ENCODE data around the gene TMEM266. TPM values are rescaled to one million over a fixed set of nuclear protein-coding genes. Genes with fewer than 3 reads are reported as not detected.
A peak's percentile ranks its signal among the peaks of the same experiment; 100 is the strongest.

TMEM266 gene
- total and polyA plus RNA-seq, 2 experiments from 2014 or later: 0.42 to 5.0 TPM

DNA sequence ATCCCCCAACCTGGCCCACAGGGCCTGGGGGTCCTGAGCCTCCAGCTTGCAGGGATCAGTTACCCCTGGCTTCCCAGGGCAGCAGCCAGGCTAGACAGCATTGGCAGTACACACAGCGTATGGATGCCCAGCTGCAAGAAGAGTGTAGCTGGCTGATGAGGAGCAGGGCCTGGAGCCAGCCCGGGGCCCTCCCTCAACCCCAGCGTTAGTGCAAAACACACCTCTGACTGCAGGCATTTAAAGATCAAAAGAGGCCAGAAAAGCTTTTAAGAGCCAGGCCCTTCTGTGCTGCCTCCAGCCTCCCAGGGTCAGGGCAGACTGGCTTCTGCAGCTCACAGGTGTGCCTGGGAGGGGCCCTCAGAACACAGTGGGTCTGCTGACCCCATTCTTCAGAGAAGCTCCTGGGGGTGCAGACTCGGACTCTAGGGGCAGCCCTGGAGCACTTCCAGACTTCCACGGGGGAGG lies 140.9 kb downstream of the TMEM266 start:
- H3K4me3 Mint-ChIP-seq: no peak overlapping the region
- Histone ChIP-seq H3F3A (replicated peaks; ENCODE audit: low read depth) (no peaks in the 10 kb centered on the region), H3K4me1 (ENCODE audit: insufficient read depth) (no peaks in the 10 kb centered on the region), H2AFZ (no peak overlapping the region), H3K36me3 (ENCODE audit: insufficient read depth) (no peaks in the 10 kb centered on the region), H3K4me2 (no peak overlapping the region), H3K9me2 (ENCODE audit: insufficient read depth) (no peaks in the 10 kb centered on the region), H3K27ac (ENCODE audit: low read depth) (no peak overlapping the region), H4K20me1 (replicated peaks; ENCODE audit: insufficient read depth) (no peaks in the 10 kb centered on the region), H3K79me2 (replicated peaks; ENCODE audit: insufficient read depth) (no peaks in the 10 kb centered on the region), H3K4me3 (no peak overlapping the region), H3K27me3 (ENCODE audit: insufficient read depth) (no peaks in the 10 kb centered on the region)
- no peaks in the 10 kb centered on the region for H3K9me3 Mint-ChIP-seq
- peaks cover 9% of the 10 kb centered on the region for H3K27me3 Mint-ChIP-seq (ENCODE audit: insufficient read depth, low read depth, poor library complexity)
- no peaks in the 10 kb centered on the region for H3K36me3 Mint-ChIP-seq (ENCODE audit: low read depth)
- ATAC-seq: no peak; the same call in 1 of the 3 replicates
- TF ChIP-seq, protein P1, sequence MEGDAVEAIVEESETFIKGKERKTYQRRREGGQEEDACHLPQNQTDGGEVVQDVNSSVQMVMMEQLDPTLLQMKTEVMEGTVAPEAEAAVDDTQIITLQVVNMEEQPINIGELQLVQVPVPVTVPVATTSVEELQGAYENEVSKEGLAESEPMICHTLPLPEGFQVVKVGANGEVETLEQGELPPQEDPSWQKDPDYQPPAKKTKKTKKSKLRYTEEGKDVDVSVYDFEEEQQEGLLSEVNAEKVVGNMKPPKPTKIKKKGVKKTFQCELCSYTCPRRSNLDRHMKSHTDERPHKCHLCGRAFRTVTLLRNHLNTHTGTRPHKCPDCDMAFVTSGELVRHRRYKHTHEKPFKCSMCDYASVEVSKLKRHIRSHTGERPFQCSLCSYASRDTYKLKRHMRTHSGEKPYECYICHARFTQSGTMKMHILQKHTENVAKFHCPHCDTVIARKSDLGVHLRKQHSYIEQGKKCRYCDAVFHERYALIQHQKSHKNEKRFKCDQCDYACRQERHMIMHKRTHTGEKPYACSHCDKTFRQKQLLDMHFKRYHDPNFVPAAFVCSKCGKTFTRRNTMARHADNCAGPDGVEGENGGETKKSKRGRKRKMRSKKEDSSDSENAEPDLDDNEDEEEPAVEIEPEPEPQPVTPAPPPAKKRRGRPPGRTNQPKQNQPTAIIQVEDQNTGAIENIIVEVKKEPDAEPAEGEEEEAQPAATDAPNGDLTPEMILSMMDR (conservative IDR thresholded peaks at IDR 0.05; ENCODE audit: low read depth in 2 of 2): no peak
- TF ChIP-seq, protein P2, sequence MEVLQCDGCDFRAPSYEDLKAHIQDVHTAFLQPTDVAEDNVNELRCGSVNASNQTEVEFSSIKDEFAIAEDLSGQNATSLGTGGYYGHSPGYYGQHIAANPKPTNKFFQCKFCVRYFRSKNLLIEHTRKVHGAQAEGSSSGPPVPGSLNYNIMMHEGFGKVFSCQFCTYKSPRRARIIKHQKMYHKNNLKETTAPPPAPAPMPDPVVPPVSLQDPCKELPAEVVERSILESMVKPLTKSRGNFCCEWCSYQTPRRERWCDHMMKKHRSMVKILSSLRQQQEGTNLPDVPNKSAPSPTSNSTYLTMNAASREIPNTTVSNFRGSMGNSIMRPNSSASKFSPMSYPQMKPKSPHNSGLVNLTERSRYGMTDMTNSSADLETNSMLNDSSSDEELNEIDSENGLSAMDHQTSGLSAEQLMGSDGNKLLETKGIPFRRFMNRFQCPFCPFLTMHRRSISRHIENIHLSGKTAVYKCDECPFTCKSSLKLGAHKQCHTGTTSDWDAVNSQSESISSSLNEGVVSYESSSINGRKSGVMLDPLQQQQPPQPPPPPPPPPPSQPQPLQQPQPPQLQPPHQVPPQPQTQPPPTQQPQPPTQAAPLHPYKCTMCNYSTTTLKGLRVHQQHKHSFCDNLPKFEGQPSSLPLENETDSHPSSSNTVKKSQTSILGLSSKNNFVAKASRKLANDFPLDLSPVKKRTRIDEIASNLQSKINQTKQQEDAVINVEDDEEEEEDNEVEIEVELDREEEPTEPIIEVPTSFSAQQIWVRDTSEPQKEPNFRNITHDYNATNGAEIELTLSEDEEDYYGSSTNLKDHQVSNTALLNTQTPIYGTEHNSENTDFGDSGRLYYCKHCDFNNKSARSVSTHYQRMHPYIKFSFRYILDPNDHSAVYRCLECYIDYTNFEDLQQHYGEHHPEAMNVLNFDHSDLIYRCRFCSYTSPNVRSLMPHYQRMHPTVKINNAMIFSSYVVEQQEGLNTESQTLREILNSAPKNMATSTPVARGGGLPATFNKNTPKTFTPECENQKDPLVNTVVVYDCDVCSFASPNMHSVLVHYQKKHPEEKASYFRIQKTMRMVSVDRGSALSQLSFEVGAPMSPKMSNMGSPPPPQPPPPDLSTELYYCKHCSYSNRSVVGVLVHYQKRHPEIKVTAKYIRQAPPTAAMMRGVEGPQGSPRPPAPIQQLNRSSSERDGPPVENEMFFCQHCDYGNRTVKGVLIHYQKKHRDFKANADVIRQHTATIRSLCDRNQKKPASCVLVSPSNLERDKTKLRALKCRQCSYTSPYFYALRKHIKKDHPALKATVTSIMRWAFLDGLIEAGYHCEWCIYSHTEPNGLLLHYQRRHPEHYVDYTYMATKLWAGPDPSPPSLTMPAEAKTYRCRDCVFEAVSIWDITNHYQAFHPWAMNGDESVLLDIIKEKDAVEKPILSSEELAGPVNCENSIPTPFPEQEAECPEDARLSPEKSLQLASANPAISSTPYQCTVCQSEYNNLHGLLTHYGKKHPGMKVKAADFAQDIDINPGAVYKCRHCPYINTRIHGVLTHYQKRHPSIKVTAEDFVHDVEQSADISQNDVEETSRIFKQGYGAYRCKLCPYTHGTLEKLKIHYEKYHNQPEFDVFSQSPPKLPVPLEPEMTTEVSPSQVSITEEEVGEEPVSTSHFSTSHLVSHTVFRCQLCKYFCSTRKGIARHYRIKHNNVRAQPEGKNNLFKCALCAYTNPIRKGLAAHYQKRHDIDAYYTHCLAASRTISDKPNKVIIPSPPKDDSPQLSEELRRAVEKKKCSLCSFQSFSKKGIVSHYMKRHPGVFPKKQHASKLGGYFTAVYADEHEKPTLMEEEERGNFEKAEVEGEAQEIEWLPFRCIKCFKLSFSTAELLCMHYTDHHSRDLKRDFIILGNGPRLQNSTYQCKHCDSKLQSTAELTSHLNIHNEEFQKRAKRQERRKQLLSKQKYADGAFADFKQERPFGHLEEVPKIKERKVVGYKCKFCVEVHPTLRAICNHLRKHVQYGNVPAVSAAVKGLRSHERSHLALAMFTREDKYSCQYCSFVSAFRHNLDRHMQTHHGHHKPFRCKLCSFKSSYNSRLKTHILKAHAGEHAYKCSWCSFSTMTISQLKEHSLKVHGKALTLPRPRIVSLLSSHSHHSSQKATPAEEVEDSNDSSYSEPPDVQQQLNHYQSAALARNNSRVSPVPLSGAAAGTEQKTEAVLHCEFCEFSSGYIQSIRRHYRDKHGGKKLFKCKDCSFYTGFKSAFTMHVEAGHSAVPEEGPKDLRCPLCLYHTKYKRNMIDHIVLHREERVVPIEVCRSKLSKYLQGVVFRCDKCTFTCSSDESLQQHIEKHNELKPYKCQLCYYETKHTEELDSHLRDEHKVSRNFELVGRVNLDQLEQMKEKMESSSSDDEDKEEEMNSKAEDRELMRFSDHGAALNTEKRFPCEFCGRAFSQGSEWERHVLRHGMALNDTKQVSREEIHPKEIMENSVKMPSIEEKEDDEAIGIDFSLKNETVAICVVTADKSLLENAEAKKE (CRISPR knock-in tag; IDR thresholded peaks at IDR 0.05): no peak
- no peak for TF ChIP-seq EZH2 (IDR thresholded peaks at IDR 0.05; ENCODE audit: low read depth, unreplicated experiment)
- TF ChIP-seq STAT1 (IDR thresholded peaks at IDR 0.05; ENCODE audit: unreplicated experiment): no peak
- TF ChIP-seq ZNF114 (CRISPR knock-in tag; IDR thresholded peaks at IDR 0.05): no peak
- TF ChIP-seq ZNF331 (CRISPR knock-in tag; IDR thresholded peaks at IDR 0.05; ENCODE audit: low read depth): no peak
- TF ChIP-seq, protein P3, sequence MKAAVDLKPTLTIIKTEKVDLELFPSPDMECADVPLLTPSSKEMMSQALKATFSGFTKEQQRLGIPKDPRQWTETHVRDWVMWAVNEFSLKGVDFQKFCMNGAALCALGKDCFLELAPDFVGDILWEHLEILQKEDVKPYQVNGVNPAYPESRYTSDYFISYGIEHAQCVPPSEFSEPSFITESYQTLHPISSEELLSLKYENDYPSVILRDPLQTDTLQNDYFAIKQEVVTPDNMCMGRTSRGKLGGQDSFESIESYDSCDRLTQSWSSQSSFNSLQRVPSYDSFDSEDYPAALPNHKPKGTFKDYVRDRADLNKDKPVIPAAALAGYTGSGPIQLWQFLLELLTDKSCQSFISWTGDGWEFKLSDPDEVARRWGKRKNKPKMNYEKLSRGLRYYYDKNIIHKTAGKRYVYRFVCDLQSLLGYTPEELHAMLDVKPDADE (IDR thresholded peaks at IDR 0.05): no peak
- TF ChIP-seq JUNB (IDR thresholded peaks at IDR 0.05; ENCODE audit: unreplicated experiment): no peak
- TF ChIP-seq CREB1 (CRISPR knock-in tag; IDR thresholded peaks at IDR 0.05; ENCODE audit: low read depth): no peak
- TF ChIP-seq EZH2phosphoT487 (IDR thresholded peaks at IDR 0.05; ENCODE audit: unreplicated experiment): no peak
- TF ChIP-seq, protein P4, sequence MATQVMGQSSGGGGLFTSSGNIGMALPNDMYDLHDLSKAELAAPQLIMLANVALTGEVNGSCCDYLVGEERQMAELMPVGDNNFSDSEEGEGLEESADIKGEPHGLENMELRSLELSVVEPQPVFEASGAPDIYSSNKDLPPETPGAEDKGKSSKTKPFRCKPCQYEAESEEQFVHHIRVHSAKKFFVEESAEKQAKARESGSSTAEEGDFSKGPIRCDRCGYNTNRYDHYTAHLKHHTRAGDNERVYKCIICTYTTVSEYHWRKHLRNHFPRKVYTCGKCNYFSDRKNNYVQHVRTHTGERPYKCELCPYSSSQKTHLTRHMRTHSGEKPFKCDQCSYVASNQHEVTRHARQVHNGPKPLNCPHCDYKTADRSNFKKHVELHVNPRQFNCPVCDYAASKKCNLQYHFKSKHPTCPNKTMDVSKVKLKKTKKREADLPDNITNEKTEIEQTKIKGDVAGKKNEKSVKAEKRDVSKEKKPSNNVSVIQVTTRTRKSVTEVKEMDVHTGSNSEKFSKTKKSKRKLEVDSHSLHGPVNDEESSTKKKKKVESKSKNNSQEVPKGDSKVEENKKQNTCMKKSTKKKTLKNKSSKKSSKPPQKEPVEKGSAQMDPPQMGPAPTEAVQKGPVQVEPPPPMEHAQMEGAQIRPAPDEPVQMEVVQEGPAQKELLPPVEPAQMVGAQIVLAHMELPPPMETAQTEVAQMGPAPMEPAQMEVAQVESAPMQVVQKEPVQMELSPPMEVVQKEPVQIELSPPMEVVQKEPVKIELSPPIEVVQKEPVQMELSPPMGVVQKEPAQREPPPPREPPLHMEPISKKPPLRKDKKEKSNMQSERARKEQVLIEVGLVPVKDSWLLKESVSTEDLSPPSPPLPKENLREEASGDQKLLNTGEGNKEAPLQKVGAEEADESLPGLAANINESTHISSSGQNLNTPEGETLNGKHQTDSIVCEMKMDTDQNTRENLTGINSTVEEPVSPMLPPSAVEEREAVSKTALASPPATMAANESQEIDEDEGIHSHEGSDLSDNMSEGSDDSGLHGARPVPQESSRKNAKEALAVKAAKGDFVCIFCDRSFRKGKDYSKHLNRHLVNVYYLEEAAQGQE (IDR thresholded peaks at IDR 0.05; ENCODE audit: unreplicated experiment): no peak
- TF ChIP-seq POLR2AphosphoS5 (IDR thresholded peaks at IDR 0.05; ENCODE audit: low read depth): no peak
- TF ChIP-seq NANOG (IDR thresholded peaks at IDR 0.05; ENCODE audit: borderline replicate concordance): no peak
- H3K27ac Mint-ChIP-seq: peak overlapping the region; percentile 62; the same call in 1 of the 2 replicates
- DNase-seq (ENCODE audit: low spot score): no peak
- H3K4me1 Mint-ChIP-seq: peaks cover 17% of the 10 kb centered on the region

Data from GM23338 (cell line).